Sciatic nerve (tissue), 2 donors: Measurements from ENCODE around the gene INPPL1. TPM values are rescaled to one million over a fixed set of nuclear protein-coding genes. Genes with fewer than 3 reads are reported as not detected.

Experiments used
- ATAC-seq: fragments of 200-7000 bp; cut with Tn5 transposase; one replicate; pipeline ENCODE4 v1.9.1; 2020; ENCODE audit warnings: mild to moderate bottlenecking, moderate library complexity
- DNase-seq: peaks from one replicate; pipeline ENCODE4 v3.0.0-alpha.2; 2020; ENCODE audit warnings: low spot score
- intact Hi-C: fragments of 100-400 bp; cut with DNase I; formaldehyde crosslinking; loops from one replicate; pipeline ENCODE4 v1.14.2; 2022
- total RNA-seq: library from RNA; stranded (reverse); fragmentation: NEBNext Ultra II Directional; extraction: Animal tissue kit (Norgen Biotek cat#: 25700); gene quantifications from one replicate; pipeline ENCODE4 v1.2.1, GENCODE V29; 2021
- donor health status: DM: no; HTN: no; CAD: no.
- donor health status: DM: no; HTN: no; CAD: no.

INPPL1 gene
- total RNA-seq, 1 donor from 2014 or later, result 142 TPM

DNA sequence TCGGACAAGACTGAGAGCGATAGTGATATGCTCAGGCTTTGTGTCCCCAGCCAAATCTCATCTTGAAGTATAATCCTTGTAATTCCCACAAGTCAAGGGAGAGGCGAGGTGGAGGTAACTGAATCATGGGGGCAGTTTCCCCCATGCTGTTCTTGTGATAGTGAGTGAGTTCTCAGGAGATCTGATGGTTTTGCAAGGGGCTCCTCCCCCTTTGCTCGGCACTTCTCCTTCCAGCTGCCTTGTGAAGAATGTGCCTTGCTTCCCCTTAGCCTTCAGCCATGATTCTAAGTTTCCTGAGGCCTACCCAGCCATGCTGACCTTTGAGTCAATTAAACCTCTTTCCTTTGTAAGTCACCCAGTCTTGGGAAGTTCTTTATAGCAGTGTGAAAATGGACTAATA, 15.5 kb upstream of the INPPL1 start:
- DNase-seq (no peak), ATAC-seq (no peak)
- intact Hi-C loops, result no loop called here

DNA sequence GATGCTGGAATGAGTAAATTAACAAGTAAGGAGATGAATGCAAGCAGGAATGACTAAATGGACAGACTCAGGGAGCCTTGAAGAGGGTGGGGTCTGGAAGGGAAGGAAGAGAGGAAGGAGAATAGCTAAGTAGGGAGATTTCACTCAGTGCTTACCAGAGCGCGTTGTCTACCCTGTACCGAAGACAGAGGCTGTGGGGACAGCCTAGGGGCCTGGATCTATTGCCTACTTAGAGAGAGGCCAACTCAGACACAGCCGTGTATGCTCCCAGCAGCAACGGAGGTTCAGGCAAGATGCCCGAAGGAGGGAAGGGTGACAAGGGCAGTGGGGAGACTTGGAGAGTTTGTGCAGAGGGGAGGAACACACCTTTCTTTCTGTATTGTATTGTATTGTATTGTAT, 7.9 kb upstream of the INPPL1 start, which contains the start of gene FOLR2:
TSS of gene FOLR2 (plus strand) at position 157 of the 400 bp plus-strand sequence. CDS start 1,791 bp downstream, outside the sequence.
- no peak for ATAC-seq
- DNase-seq, result no peak
- intact Hi-C loops, result no loop called here

DNA sequence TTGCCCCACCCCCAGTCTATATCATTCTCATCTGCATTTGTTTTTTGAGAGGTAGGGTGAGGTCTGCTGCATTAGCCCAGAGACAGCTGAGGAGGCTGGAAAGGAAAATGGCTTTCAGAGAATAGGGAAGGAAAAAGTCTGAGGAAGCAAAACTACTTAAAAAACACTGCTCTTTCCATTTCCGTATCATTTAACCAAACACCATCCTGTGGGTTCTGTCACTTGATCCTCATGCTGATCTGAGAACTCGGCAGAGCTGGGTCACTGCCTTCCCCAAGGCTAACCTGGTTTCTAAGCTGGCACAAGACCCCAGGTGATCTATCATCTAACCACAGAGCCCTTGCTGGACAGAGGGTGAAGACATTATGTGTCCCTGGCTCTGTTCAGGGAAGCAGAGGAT, 6.7 kb upstream of the INPPL1 start:
- ATAC-seq (peak; percentile 38), DNase-seq (no peak)
- intact Hi-C loops, result no loop called here

DNA sequence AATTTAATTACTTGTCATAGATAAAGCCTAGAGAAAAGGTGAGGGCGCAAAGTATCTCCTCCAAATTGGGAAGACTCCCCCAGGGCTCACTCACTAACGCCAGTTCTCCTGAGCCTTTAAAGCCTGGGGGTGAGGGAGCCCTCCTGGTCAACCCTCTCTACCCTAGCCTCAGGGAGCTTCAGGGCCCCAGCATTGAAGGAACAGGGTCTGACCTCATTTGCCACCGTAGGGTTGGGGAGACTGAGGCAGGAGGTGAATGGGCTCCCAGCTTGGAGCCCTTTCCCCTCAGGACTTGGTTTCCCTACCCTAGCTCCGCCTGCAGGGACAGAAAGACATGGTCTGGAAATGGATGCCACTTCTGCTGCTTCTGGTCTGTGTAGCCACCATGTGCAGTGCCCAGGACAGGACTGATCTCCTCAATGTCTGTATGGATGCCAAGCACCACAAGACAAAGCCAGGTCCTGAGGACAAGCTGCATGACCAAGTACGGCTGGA, 6.3 kb upstream of the INPPL1 start:
- ATAC-seq (no peak), DNase-seq (no peak)
- intact Hi-C loops, result no loop called here

DNA sequence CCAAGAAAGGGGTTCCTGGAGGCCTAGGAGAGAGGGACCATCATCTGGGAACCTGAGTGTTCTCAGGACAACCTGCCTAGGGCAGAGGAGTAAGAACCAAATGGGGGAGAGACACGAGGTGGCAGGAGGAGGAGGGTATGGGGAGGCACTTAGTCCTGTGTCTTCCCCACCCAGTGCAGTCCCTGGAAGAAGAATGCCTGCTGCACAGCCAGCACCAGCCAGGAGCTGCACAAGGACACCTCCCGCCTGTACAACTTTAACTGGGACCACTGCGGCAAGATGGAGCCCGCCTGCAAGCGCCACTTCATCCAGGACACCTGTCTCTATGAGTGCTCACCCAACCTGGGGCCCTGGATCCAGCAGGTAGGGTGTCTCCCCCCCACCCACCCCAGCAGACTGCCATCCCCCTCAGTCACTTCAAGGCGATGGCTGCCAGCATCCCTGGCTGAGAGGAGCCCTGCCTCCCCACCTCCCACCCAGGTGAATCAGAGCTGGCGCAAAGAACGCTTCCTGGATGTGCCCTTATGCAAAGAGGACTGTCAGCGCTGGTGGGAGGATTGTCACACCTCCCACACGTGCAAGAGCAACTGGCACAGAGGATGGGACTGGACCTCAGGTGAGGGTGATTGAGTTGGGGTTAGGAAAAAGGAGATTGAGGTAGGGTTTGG, 3.7 kb upstream of the INPPL1 start:
- DNase-seq (no peak), ATAC-seq (no peak)
- intact Hi-C loops, result no loop called here

DNA sequence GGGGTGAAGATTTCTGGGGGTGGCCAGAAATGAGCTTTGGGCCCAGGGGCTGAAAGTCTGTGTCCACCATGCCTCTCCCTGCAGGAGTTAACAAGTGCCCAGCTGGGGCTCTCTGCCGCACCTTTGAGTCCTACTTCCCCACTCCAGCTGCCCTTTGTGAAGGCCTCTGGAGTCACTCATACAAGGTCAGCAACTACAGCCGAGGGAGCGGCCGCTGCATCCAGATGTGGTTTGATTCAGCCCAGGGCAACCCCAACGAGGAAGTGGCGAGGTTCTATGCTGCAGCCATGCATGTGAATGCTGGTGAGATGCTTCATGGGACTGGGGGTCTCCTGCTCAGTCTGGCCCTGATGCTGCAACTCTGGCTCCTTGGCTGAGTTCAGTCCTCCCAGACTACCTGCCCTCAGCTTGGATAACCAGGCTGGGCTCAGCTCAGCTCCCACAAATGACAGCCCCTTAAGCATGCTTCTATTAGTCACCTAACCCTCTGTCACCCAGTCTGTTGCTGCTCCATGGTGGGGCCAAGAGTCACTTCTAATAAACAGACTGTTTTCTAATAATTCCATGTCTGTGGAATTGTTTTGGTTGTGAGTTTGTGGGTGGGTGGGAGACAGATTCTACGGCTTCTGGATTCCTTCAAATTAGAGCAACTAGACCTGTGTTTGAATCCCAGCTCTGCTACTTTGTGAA, 3.0 kb upstream of the INPPL1 start:
- intact Hi-C loops, result no loop called here
- no peak for ATAC-seq
- DNase-seq, result no peak

DNA sequence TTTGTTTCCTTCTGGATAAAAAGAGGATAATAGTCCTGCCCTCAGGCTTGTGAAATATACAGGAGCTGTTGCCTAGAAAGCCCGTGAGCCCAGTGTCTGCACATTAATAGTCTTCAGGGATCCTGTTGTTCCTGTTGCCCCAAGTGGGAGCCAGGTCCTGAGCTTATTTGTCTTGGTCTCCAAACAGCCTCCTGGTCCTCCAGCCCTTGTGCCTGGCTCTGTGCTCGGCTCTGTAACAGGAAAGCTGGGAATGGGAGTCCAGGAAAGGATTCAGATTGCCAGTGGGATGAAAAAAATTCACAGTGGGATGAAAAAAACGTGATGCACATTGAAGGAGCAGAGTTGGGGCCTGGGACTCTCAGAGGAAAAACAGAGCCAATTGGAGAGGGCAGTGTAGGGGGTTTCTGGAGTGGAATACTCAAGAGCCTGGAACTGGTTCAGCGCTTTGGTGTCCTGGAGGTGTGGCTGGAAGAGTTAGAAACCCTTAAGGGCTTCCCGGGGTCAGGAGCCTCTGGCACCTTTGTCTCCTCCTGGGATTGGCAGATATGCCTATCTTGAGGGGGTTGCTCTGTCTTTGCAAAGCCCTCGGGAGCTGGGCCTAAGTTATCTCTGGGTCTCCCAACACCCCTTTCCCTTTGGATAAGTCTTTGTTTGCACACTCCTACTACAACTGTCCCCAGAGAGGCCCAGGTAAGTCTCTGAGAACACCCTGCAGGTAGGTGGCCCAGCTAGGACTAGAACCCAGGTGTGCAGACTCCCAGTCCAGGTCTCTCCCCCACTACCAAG, 2.3 kb upstream of the INPPL1 start:
- intact Hi-C loops, result no loop called here

DNA sequence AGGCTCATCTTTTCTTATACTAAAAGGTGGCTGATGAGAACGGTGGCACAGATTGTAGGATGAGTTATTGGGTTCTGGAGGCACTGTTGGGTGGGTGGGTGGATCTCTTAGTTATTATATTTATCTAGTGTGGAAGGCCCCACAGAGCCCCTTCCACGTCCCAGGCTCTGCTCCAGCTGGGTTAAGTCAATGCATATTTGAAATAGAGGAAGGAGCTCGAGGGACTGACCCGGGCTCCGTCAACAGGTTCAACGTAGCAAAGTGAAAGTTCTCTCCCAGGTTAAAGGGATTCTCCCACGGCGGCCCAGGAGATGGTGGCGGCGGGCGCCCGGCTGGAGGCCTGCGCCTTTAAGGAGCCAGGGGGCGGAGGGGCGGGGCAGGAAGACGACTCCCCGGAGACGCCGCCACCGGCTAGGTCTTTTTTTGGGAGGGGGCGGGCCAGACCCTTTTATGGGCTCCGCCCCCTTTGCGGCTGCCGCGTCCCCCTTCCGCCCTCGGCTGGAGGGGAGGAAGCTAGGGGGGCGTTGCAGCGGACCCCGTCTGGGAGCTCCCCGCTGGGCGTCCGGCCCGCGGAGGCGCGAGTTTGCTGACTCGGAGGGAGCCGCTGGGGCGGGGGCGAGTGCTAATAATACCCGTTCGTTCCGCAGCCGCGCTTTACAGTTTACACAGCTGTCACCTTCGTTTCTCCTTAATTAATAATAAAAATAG, 1.5 kb upstream of the INPPL1 start:
- DNase-seq, result peak; percentile 95
- ATAC-seq, result peak; percentile 90
- intact Hi-C loops, result no loop called here

More for the DNA sequence above, 2.3 kb upstream of the INPPL1 start:
- no peak for DNase-seq
- ATAC-seq, result no peak

DNA sequence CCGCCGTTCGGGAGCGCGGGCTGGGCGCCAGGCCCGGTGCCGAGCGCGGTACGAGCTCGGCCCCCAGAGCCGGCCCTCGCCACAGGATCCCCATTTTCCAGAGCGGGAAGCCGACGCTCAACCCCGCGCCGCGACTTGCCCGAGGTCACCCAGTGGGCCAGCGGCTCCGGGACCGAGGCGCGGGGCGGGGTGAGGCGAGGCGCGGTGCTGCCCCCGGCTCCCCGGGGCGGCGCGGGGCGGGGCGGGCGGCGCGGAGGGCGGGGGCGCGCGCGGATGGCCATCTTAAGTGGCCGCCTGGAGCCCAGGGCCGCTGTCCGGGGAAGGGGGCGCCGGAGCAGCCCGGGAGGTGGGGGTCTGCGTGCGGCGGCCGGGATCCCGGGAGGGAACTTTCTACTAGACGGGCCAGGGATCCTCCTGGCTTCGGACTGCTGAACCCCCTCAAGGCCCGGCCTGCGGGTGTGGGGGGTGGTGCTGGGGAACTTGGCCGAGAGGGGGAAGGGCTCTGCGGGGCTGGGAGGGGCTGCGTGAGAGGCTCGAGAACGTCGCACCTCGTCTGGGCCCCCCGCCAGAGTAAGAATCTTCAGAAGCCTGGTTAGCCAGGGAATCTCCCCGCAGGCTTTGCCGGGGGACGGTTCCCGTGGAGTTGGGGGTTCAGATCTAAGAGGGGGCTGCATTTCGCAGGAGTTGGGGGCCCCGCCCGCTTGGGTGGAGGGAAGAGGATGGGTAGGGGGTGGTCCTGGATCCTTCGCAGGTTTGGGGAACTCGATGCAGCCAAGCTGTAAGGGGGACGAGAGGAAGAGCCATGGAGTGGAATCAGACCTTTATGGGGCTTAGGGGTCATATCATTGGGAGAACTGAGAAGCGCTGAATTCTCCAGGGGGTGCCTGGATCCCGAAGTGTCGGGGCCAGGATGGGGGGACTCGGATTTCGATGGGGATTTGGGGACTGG, 678 bp upstream of the INPPL1 start:
- peak; percentile 85 for DNase-seq
- ATAC-seq, result peak; percentile 66
- intact Hi-C loops, result no loop called here

DNA sequence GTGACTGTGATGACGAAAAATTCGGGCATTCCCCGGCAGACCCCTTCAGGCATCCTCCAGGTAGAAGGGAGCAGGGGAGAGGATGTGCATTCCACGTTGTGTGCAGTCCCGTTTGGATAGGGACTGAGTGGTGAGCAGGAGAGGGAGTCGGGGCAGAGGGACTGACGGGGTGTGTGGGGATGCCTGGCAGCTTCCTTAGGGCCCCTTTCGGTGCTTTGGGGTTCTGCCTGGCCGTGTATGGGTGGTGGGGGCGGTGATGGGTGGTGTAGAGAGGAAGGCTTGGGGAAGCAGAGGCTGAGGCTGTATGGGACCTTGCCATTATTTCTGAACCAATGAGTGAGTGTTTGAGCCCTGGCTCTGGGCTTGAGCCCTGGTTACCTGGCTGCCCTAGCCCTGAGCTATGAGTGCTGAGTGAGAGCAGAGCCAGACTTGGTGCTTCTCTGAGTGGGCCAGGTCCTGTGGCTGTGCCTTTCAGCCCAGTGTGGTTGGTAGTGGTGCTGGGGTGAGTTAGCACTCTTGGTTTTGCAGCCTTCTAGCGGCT, 914 bp downstream of the INPPL1 start:
- DNase-seq (no peak), ATAC-seq (no peak)
- intact Hi-C loops, result no loop called here

DNA sequence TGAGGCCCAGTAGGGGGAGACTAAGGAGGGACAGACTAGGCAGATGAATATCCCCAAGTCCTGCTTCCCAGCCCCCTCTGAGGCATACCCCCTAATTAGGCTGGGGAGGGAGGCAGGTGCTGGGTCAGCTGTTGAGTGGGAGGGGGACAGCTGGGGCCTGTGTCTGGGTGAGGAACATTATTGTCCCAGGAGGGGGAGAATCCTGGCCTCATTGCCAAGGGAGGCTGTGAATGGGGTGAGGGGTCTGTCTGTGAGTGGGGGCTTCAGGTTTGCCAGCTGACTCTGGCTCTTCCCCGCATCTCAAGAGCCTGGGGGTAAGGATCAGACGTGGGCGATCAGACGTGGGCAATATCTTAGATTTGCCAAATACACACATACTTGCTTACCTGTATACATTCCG, 2.1 kb downstream of the INPPL1 start:
- intact Hi-C loops, result no loop called here
- no peak for DNase-seq
- no peak for ATAC-seq

DNA sequence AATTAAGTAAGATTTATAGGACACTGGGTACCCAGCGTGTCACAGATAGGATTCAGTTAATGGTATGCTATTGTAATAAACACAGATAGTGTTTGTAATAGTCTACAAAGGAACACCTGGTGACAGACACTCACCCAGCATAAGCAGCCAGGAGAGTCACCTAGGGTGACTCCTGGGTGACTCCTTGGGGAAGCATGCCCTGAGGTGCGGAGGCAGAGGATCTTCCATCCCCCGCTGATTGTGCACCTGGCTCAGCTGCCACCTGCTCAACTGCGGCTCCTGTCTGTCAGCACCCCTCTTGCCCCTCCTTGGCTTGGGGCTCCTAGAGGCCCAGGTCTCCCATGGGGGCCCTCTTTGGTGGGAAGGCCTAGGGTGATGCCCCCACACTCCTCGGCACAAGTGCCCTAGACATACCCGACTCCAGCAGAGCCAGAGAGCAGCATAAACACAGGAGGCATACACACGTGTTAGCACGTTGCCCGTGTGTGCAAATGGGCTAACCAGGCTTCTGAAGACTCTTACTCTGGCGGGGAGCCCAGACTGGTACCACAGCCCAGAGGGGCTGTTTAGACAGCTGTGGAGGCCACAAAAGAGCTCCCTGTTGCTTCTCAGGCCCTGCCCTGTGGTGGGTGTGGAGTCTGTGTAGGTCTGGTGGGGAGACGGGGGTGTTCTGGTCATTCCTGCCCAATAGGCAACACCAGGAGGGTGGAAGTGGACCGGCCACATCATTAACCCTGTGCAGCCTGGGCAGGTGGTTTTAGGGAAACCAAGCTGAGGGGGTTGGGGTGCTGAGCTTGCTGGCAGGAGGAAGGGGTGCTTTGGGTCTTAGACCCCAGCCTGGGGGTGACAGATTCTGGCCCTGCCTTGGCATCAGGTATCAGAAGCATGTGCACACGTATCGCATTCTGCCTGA, 3.0 kb downstream of the INPPL1 start:
- no peak for DNase-seq
- no peak for ATAC-seq
- intact Hi-C loops, result no loop called here

DNA sequence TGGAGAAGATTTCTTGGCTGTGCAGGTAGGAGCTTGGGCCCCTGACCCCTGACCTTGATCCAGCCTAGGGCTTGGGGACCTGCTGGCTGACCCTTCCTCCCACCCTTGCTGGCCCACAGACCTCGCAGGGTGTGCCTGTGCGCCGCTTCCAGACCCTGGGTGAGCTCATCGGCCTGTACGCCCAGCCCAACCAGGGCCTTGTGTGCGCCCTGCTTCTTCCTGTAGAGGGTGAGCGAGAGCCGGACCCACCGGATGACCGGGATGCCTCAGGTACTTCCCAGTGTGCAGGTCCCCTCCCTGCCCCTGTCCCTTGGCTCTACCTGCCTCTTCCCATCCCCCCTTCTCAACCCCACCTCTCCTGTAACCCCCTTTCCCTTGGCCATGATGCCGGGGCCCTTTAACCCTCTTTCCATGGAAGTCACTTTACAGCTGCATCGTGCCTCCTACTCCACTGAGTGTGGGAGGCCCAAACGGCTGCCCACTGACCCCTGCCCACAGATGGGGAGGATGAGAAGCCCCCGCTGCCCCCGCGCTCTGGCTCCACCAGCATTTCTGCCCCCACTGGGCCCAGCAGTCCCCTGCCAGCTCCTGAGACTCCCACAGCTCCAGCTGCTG, 3.8 kb downstream of the INPPL1 start:
- ATAC-seq, result no peak
- intact Hi-C loops, result no loop called here
- DNase-seq, result no peak

DNA sequence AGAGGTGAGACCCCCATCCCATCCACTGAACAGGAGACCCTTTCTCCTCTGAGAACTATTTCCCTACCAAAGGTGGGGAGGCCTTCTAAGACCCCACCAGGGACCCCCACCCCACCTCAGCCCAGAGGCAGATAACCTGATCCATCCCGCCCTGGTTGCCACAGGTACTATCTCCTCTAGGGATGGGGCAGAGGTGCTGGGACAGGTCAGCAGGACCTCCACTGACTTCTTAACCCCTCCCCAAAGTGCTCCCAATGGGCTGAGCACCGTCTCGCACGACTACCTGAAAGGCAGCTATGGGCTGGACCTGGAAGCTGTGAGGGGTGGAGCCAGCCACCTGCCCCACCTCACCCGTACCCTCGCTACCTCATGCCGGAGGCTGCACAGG, 4.3 kb downstream of the INPPL1 start:
- intact Hi-C loops, result no loop called here
- ATAC-seq, result no peak
- no peak for DNase-seq

DNA sequence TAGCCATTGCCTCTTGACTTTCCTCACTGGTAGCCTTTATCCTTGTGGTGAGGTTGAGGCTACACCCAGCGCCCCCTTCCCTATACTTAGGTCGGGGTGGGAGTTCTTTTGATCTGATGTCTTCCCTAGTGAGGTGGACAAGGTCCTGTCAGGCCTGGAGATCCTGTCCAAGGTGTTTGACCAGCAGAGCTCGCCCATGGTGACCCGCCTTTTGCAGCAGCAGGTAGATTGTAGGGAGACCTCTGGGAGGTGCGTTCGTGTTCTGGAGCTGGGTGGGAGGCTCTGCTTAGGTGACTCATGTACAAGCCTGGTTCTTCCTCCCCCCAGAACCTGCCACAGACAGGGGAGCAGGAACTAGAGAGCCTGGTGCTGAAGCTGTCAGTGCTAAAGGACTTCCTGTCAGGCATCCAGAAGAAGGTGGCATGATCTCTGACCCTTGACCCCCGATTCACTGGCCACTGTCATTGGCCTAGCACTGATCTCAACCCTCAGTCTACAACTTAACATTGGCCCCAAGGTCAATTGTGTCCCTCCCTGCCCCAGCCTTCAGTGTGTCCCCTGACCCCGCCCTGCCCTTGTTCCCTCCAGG, 4.9 kb downstream of the INPPL1 start:
- intact Hi-C loops, result no loop called here
- DNase-seq (no peak), ATAC-seq (no peak)
